NCI-H460 (cell line): ENCODE measurements around the gene MPIG6B. TPM values are rescaled to one million over a fixed set of nuclear protein-coding genes. Genes with fewer than 3 reads are reported as not detected.

Experiments
- DNase-seq: peaks from one replicate; pipeline ENCODE4 v3.0.0-alpha.2; 2016; ENCODE audit warnings: low read depth; ENCODE audit errors: extremely low read depth
- total RNA-seq: library from RNA; depleted of rRNA; stranded (reverse); fragments of >200 nt; shearing (Covaris generic); gene quantifications from 2 replicates; pipeline ENCODE4 v1.2.3, GENCODE V29; 2014

MPIG6B gene
- total RNA-seq, 1 experiment from 2014 or later = not detected

DNA sequence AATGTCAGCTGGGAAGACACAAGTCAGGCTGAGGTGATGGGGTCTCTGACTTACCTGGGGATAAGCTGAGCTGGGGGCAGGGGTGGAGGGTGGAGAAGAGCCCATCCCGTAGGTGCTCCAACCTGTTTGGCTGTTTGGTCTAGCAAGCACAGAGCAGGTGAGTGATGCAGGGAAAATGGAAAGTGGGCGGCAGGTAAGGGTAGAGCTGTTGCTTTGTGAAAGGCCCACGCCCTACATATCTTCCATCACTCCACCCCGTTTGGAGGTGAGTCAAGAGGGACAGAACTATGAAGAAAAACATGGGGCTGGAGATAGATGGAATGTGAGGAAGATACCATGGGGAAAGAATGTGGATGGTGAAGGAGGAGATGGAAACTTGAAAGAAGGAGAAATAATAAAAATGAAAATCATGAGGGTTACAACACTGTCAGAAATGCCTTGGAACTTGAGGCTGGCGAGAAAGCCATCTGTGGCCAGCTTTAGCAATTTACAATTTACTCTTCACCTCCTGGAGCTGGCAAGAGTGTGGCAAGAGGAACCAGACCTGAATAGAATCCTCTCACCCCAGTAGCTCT is 2.9 kb upstream of the MPIG6B start:
- DNase-seq = no peak

DNA sequence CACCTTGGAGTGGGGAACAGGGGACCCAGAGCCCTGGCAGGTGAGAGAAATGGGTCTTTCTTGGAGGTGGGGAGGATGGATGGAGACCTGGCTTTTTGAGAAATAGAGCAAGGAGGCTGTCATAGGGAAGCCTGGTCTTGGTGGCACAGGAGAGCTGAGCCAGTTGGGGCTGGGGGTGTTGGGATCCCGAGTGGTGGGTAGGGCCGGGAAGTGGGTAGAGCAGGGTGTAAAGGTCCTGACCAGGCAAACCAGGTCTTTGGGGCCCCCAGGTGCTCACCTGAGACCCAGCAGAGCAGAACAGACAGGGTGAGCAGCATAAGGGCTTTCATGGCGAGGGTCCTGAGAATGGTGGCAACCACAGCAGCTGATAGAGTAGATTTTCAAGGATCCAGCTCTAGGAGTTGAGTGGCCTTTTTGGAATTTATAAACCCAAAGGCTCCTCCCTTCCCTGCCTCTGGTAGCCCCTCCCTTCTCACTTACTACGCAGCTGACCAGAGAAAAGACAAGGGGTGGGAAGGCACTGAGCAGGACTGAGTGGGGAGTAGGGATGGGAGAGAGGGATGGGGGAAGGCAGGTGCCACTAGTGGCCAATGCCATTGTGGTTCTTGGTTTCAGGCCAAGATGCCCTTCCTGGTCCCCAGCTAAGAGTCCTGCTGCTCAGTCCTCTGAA is 1.7 kb upstream of the MPIG6B start, which contains the start of gene LY6G6C:
LY6G6C (minus strand) TSS at position 396 of the 670 bp plus-strand sequence; CDS start at position 329, 67 bp downstream.
- DNase-seq = no peak

DNA sequence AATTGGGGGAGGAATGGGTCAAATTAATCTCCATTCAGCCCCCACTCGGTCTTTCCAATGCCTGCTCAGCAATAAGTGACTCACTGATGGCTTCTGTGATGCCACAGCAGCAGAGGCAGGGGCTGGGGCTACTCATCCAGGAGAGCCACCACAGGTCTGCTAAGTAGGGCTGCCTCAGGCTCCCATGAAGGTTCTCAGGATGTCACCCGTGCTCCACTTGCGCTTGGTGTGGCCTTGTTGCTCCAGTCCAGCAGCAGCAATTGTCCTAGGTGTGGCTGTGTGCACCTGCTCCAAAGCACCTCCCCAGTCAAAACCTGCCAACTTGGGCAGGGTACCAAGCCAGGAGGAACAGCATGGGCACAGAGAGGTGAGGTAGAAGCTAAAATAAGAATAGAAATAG is 1.0 kb upstream of the MPIG6B start:
- DNase-seq = no peak

DNA sequence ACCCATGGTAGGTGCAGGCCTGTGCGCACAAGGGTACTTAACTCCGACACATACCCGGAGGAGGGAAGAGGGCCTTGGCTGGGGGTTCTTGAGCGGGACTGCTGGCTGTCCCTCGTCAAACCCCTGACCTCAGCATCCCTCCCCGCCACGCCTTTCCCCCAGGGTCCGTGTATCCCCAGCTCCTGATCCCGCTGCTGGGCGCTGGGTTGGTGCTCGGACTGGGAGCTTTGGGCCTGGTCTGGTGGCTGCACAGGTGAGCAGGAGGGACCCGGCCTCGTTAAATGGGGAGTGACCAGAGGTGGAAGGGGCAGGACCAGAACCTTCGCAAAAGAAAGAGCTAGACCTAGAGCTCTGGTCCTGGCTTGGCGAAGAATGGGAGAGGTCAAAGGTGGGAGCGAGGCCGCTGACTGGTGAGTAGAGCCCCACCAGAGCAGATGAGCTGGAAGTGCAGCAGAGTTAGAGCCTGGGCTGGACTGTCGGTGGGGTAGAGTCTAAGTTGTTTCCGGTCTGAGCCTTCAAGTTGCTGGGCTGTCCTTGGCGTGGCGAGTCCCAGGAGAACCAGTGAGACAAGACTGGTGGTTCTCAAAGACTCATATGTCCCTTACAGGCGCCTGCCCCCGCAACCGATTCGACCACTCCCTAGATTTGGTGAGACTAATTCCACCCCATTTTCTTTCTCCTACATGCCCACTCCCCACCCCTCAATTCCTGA is 963 bp downstream of the MPIG6B start:
- DNase-seq = no peak

DNA sequence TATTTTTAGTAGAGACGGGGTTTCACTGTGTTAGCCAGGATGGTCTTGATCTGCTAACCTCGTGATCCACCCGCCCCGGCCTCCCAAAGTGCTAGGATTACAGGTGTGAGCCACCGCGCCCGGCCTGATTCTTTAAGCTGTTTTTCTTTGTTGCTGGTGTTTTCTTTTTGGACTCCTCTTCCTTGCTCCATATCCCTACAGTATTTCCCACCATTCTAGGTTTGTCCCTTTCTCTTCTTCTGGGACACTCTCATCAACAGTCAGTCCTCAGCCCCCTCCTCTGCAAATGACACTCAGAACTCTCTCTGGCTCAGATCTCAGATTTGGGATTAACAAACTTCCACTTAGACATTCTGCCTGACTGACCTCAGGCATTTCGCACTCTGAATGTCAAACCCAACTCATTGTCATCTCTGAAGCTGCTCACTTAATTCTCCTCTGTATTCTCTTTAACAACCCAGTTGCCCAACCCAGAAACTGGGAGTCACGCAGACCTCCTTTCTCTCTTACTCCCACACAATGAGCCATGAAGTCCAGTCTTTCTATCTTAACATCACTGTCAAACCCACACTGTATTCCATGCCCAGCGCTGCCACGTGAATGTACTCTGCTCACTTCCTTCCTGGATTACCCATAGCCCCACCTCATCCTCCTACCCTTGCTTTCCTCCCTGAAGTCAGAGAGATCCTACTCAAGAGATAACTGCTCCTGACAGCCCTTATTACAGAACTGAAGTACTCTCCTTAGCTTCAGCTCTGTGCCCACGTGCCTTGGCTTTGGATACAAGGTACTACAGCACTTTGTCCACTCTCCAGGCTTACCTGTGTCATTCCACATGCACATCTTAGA is 2.6 kb downstream of the MPIG6B start:
- DNase-seq = no peak

DNA sequence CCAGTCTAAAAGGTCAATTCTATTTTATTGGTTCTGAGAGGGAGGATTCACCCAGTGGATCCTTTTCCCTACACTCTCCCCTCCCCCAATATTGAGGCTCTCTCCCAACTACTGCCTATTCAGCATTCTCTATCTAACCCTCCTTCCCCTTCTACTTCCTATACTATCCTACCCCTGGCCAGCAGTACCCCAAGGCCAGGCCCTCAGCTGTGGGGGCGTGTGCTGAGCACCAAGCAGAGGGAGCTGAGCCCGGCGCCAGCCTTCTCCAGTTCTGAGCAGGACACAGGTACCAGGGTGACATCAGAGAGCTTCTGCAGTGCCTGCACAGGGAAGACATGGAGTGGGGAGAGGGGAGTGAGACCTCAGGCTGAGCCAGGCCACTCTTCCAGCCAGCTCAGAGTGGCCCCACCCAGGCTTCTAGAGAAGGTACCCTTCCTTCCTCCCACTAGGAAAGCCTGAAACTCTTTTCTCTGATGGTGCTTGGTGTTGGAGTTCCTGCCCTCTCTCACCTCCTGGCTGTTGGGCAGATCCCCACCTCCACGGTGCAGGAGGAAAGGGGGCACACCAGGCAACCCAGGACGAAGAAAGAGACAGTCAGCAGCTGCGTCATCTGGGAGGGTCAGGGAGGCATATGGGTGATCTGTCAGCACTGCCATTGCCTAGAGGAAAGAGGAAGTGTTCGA is 4.0 kb downstream of the MPIG6B start:
- no peak for DNase-seq

DNA sequence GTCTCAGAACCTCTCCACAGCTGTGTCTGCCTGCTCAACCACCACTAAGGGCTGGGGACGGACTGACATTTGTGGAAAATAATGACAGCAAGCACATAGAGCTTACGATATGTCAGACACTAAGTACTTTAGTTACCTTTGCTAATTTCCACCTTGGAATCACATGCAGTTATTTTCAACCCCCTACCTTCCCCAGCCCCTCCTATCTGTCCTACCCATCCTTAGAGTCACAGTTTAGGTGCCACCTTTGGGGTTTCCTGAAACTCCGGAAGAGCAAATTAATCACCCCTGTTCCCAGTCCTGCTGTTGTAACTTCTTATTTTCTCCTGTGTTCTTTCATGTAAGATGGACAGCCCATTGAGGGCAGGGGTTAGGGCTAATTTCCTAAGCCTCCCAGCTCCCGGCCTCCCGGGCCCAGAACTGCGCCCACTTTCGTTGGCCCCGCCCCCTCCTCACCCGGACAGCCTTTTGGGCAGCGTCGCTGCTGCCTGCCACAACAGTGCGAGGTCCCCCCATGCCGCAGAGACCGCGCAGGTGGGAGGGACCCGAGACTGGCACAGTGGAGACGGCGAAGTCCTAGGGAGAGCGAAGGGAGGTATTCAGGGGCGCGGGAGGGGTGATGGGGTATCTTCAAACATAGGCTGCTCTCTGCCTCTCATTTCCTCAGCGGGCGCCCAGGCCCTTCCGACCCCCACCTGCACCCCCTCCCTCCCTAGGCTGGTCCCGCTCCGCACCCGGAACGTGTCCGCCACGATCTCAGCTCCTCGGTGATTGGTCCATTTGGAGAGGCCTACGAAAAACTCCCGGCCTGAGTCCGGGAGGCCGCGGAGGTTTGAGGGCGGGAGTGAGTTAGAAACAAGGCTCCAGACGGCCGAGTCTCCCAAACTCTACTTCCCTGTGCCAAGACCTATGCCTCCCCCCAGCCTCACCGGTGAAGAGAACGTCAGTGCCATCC is 4.8 kb downstream of the MPIG6B start:
- DNase-seq = no peak

DNA sequence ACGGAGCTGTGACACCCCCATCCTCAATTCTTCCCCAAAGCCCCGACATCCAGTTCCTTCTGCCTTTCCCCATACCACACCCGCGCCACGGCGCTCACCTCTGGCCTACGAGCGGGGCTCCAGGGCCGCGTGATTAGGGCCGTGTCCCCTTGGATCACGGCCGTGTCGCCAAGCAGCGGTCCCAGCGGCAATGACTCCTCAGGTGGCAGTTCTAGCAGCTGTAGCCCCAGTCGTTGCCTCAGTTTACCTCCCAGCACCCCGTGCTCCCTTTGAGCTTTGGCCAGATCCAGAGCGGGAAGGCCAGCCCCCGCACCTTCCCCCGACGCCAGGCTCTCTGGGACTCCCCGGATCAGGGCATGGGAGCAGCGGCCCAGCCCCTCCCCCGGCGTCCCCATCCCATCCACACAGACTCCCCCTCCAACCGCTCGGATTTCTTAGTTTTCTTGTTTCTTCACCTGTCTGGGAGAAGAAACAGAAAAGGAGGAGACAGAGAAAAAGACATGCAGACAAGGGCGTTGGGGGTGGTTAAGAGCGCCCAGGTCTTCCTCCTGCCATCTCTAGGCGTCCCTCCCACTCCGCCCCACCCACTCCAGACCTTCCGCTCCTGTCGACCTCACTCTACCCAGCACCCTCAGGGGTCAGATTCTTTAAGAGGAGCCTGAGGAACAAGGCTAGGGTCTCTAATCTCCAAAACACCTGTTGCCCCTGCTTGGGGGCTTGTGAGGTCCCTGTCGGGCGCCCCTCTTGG is 5.8 kb downstream of the MPIG6B start, which contains the start of gene DDAH2:
DDAH2 (minus strand) TSS at position 533 of the 748 bp plus-strand sequence; CDS start at position 395, 138 bp downstream.
- no peak for DNase-seq

DNA sequence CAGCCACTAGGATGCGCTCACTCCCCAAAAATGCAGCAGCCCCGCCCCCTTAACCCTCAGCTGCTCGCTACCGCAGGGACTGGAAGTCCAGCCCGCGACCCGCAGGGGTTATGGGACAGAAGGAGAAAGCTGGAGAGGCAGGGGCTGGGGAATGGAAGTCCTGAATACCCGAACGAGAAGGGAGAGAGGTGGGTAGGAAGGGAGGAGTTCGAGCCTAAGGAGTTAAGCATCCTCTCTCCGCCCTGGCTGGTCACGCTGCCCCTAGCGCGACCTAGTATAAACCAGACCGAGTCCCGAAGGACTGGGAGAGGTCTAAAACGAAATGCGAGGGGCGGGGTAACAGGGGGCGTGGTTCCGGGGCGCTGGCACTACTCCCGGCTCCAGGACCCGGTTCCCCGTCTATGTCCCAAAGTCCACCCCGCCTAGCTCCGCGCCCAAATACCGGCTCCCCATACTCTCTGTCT is 6.4 kb downstream of the MPIG6B start:
- peak; percentile 76 for DNase-seq

DNA sequence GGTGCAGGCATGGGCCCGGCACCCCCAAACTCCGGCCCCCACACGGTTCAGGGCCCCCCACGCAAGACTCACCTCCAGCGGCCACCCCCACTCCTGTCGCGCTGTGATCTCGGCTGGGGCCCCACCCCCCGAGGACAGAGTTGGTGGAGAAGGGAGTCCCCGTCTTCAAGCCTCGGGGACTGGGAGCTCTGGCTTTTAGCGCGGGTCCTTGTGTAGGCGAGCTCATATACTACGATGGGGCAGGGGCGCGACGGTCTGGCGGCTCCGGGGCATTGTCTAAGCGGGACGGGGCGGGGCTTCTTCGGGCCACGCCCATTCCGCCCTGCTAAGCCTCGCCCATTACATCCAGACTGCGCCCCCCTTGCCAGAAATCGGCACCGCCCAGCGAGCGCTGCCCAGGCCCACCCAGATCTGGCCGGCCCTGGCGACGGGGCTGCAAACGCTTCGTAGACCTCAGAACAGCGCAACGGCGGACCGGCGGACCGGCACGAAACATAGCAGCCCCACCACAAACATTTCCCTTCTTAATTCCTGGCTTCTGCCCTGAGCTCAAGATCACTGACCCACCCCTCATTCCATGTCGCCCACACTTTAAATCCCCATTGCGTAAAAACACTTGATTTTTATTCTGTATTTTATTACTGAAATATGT is 6.9 kb downstream of the MPIG6B start:
- DNase-seq = no peak

DNA sequence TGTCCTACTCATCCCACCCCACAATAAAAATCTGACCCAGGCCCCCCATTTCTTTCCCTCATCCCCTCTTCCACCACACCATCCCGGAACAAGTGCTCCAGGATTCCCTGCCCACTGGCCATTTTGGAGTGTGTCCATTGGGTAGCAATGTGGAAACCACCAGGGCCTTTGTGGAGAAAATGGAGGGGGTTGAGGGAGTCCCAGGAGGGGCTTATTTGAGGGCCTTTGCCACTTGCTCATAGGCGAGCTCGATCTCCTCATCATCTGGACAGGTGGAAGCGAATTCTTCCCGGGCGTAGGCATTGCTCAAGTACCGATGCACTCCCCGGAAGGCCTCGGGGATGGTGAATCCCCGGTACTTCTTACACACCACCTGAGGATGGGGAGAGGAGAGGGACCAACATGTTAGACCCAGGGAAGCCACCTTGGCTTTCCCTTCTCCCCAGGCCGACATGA is 7.5 kb downstream of the MPIG6B start:
- no peak for DNase-seq

DNA sequence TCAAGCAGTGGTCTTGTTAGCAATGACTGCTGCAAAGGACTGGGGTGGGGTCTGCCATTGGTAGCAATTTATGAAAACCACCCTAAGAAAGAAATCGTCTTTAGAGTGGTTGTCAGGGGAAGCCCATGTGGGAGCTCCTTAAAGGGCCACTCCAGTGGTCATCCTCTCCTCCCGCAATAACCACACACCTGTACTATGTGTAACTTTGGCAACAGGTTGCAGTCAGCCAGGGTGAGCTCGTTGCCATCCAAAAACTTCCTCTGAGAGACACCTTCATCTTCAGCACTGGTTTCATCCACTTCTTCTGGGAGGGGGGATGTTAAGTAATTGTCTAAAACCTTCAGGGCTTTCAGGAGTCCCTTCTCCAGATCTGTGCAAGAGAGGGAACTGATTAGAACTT is 8.9 kb downstream of the MPIG6B start:
- no peak for DNase-seq

DNA sequence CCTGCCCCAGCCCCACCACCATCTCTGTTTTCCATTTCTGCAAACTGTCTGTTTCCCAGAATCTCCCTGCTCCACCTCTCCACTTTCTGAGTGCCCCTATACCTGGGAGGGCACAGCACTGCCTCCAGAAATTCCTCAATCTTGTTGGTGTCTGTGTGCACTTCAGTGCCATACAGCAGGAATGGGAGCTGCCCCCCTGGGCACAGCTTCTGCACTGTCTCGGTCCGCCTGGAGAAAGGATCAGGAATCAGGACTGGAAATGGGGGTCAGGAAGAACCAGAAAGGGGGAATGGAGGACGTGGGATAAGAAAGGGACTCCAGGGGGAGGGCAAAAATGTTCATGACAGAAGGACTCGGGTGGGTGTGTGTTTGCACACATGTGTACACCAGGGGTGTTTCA is 10.6 kb downstream of the MPIG6B start:
- no peak for DNase-seq

DNA sequence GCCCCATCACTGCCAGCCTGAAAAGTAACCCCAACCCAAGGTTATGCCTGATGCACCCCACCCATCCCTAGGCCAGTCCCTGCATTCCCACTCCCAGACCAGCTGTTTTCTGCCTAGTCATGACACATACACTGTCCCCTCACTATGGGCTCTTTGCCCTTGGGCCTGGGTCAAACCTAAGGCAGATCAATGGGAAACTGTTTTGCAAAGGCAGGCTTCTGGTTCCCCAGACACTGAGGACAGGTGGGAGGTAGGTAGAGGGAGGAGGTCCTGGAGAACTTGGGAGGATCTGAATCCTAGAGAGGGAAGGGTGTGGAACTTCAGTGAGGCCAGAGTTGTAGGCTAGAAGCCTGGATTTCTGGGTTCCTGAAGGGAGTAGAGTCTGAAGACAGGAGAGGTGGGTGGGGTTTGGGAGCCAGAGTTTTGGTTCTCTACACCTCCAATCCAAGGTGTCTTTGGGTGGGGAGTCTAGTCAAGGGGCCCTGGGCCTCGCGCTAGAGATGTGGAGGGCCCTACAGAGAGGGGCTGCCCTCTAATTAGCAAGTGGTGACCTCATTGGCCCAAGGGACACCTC is 11.2 kb downstream of the MPIG6B start:
- DNase-seq = no peak

DNA sequence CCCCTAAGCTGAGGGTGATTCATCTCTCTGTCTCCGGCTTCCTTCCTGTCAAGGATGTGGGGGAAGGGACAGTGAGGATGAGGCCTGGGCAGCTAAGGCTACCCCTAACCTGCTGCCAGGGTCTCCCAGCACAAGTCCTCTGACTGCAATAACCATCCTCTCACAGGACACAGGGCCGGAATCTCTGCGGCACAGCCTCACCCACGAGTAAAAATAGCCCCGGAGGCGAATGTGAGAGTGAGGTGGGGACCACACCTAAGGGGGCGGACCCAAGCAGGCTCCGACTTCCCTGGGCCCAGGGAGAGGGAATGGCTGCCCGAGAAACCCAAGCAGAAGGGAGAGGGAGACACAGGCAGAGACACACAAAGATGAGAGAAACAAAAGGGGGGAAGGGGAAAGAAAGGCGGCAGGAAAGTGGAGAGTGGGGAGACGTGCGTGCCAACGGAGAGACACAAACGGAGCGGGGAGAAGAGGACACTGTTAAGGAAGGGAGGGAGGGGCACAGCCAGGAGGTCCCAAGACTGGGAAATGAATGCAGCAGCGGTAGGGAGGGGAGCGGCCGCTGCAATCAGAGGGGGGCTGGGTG is 11.7 kb downstream of the MPIG6B start:
- no peak for DNase-seq

DNA sequence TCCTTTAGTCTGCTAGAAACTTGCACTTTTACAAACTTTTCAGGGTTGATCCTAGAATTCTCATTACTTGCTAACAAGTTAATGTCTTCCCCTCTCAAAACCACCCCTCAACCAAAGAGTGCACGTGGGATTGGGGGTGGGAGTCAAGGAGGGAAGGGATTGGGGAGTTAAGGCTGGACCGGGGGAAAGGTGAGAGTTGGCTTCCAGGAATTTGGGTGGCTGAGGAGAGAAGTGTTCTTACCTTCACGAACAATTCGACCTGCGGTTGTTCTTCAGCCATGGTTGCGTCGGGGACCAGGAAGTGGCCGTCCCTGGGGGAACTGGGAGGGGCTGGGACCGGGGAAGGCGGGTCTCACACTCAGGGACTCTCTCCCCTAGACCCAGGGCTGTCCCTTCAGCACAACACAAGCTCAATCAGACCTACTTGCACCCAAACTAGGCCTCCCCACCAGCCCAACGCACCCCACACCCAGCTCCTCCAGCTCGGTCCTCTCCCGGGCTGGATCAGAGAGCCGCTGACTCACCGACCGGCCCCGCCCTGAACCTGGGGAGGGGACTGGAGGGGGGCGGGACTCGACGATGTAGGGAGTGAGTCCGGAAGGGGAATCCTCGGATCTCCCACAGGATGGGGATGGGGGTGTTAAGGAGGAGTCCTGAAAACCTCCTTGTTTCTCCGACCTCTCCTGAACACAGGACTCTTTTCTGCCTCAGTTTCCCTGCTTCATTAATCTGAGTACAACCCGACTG is 13.0 kb downstream of the MPIG6B start, which contains the start of gene CLIC1:
CLIC1 (minus strand) TSS at position 510 of the 747 bp plus-strand sequence; CDS start at position 280, 230 bp downstream.
- peak; percentile 73 for DNase-seq
